DLD1 (cell line): ENCODE results near the gene CLK4.

Experiments used
- in situ Hi-C: cut with HindIII; loops from 2 replicates; pipeline ENCODE4 v1.10.0; 2017; ENCODE audit warnings: low sequenced_read_pairs

Gene CLK4

GRCh38 chr5:178560911-178561310, 65.9 kb downstream of the CLK4 start:
- in situ Hi-C loops = no loop called here

- in situ Hi-C loops = no loop called here
These were observed 69.4 kb downstream of the CLK4 start for GRCh38 chr5:178557416-178557815.

GRCh38 chr5:178555771-178556211, 71.1 kb downstream of the CLK4 start:
- in situ Hi-C loops = no loop called here

- in situ Hi-C loops = no loop called here
These were observed 71.8 kb downstream of the CLK4 start for GRCh38 chr5:178555005-178555404.

GRCh38 chr5:178554311-178554710, 72.5 kb downstream of the CLK4 start:
- in situ Hi-C loops = no loop called here

- in situ Hi-C loops = no loop called here
These were observed 73.3 kb downstream of the CLK4 start for GRCh38 chr5:178553517-178553916.
